Large intestine (tissue), 3 donors: ENCODE data around the gene OGA. TPM values are rescaled to one million over a fixed set of nuclear protein-coding genes. Genes with fewer than 3 reads are reported as not detected.
A peak's percentile ranks its signal among the peaks of the same experiment; 100 is the strongest.

Experiments used
- DNase-seq, 2 donors: peaks; one replicate each; pipeline versions ENCODE4 v3.0.0 to v3.0.0-alpha.2; 2013
- H3K27ac ChIP-seq: one replicate; pipeline ENCODE4 v1.5.1; 2013; ENCODE audit warnings: low read length
- H3K27me3 ChIP-seq: 2 replicates; pipeline ENCODE4 v1.6.1; 2013; ENCODE audit warnings: low read length; ENCODE audit not compliant: control insufficient read depth, insufficient read depth
- H3K36me3 ChIP-seq: 2 replicates; pipeline ENCODE4 v1.6.1; 2013; ENCODE audit warnings: low read length; ENCODE audit not compliant: control insufficient read depth, insufficient read depth
- H3K4me1 ChIP-seq: one replicate; pipeline ENCODE4 v1.6.1; 2013; ENCODE audit warnings: low read length; ENCODE audit not compliant: control insufficient read depth, insufficient read depth
- H3K4me3 ChIP-seq: one replicate; pipeline ENCODE4 v1.5.1; 2013; ENCODE audit warnings: low read length
- H3K9me3 ChIP-seq: one replicate; pipeline ENCODE4 v1.6.1; 2013; ENCODE audit warnings: mild to moderate bottlenecking, low read depth, low read length, moderate library complexity; ENCODE audit not compliant: control insufficient read depth
- WGBS: methylation state at CpG from one replicate; pipeline ENCODE4 v1.1.5; 2013; ENCODE audit warnings: low lambda C conversion rate; ENCODE audit not compliant: insufficient coverage; 5-methylcytosine and 5-hydroxymethylcytosine counted together
- polyA plus RNA-seq: library from polyadenylated mRNA; unstranded; fragments of 120-200 nt; gene quantifications from one replicate; pipeline ENCODE4 v1.2.1, GENCODE V29; 2013

The OGA gene
- polyA plus RNA-seq, 1 donor: 129 TPM

DNA sequence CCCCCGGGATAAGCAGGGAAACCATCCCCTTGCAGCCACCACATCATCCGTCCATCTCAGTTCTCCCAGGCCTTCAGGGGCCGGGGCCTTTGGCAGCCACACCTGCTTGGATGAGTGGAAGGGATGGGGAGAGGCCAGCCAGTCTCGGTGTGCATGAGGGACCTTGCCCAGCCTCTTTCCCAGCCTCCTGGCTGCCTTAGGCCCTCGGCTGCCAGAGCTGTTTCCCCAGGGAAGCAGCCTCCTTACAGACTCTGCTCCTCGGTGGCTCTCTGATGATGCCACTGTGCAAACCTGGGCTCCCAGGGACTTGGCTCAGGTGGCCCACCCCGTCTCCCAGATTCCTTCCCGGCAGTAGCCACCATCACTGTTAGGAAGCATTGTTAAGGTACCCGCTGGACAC, 57.0 kb downstream of the OGA start:
- no peak overlapping the region for H3K4me3 ChIP-seq
- H3K4me1 ChIP-seq: no peaks in the 10 kb centered on the region
- peaks cover 26% of the 10 kb centered on the region for H3K27me3 ChIP-seq
- H3K36me3 ChIP-seq: no peaks in the 10 kb centered on the region
- no peaks in the 10 kb centered on the region for H3K9me3 ChIP-seq
- DNase-seq: no peak
- WGBS: no CpG with 5 or more reads among the region's 9 CpGs
- no peak overlapping the region for H3K27ac ChIP-seq

DNA sequence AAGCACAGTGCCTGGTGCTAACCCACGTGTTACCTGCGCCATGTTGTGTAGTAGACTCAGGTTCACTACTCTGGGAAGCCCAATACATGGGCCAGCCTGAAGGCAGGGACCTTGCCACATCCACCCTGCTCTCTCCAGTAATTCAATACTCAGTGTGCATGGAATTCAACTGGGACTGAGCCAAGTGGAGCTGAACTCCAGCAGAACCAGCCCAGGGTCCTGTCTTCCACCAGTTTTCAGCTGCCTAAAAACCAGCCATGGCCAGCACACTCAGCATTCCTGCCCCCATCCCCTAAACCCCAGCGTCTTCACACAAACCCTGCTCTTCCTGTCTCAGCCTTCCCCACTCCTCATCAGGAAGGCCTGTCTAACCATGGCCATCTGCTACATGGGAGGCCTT, 57.7 kb downstream of the OGA start:
- DNase-seq: no peak
- H3K27ac ChIP-seq: no peak overlapping the region
- no peaks in the 10 kb centered on the region for H3K36me3 ChIP-seq
- H3K9me3 ChIP-seq: no peaks in the 10 kb centered on the region
- no peaks in the 10 kb centered on the region for H3K4me1 ChIP-seq
- H3K27me3 ChIP-seq: peaks cover 19% of the 10 kb centered on the region
- 100% methylated on average over 1 of the region's 3 CpGs for WGBS
- H3K4me3 ChIP-seq: no peak overlapping the region

- no CpG with 5 or more reads among the region's 12 CpGs for WGBS
- Histone ChIP-seq H3K27me3 (peaks cover 12% of the 10 kb centered on the region), H3K27ac (no peak overlapping the region), H3K9me3 (no peaks in the 10 kb centered on the region), H3K4me1 (no peaks in the 10 kb centered on the region), H3K4me3 (no peak overlapping the region), H3K36me3 (no peaks in the 10 kb centered on the region)
- DNase-seq: no peak
These were observed 58.7 kb downstream of the OGA start for GRCh38 chr10:101759309-101760247.

DNA sequence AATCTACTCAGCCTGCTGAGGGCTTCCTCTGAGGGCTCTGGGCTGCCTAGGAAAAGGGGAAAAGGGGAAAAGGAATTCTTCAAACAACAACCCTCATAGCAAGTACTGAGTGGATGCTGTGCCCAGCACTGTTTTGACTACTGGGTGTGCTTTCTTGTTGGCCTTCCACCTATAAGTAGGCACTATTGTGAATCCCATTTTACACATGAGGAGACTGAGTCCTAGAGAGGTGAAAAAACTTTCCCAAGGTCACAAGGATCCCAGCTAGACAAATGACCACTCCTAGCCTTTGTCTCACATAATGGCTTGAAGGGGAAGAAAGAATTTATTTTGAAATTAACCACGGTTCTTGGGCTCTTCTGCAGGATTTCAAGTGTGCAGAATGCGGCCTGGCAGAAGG, 59.4 kb downstream of the OGA start:
- Histone ChIP-seq H3K9me3 (no peaks in the 10 kb centered on the region), H3K4me3 (no peak overlapping the region), H3K27ac (no peak overlapping the region), H3K36me3 (no peaks in the 10 kb centered on the region), H3K27me3 (peaks cover 11% of the 10 kb centered on the region), H3K4me1 (no peaks in the 10 kb centered on the region)
- WGBS: no CpG with 5 or more reads among the region's 2 CpGs
- no peak for DNase-seq

DNA sequence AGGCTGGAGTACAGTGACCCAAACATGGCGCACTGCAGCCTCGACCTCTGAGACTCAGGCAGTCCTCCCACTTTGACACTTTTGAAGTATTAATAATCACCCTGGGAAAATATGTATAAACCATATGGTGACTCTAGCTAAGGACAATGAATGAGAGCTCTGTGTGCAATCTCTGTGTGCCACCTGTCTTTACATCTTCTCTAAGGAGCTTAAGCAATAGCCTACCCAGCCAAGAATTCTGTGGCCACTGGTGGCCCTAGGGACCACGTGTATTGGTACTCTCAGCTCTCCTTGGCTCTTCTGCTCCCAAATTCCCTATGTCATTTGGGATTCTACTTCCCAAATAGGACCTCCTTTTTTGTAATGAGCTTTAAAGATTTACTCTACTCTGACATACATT, 66.0 kb downstream of the OGA start:
- no peaks in the 10 kb centered on the region for H3K36me3 ChIP-seq
- no CpG with 5 or more reads among the region's 3 CpGs for WGBS
- H3K4me3 ChIP-seq: no peak overlapping the region
- no peak overlapping the region for H3K27ac ChIP-seq
- no peak for DNase-seq
- peaks cover 21% of the 10 kb centered on the region for H3K4me1 ChIP-seq
- no peaks in the 10 kb centered on the region for H3K27me3 ChIP-seq
- H3K9me3 ChIP-seq: no peaks in the 10 kb centered on the region

GRCh38 chr10:101749047-101750016, 68.9 kb downstream of the OGA start:
- peak; percentile 29 to 76 for DNase-seq
- Histone ChIP-seq H3K4me3 (no peak overlapping the region), H3K27me3 (no peaks in the 10 kb centered on the region), H3K4me1 (peaks cover 30% of the 10 kb centered on the region), H3K9me3 (no peaks in the 10 kb centered on the region), H3K27ac (peak overlapping the region; percentile 57), H3K36me3 (no peaks in the 10 kb centered on the region)
- no CpG with 5 or more reads among the region's 19 CpGs for WGBS

- Histone ChIP-seq H3K27ac (no peak overlapping the region), H3K9me3 (no peaks in the 10 kb centered on the region), H3K27me3 (no peaks in the 10 kb centered on the region), H3K4me1 (peaks cover 30% of the 10 kb centered on the region), H3K4me3 (no peak overlapping the region), H3K36me3 (no peaks in the 10 kb centered on the region)
- no peak for DNase-seq
- WGBS: no CpG with 5 or more reads among the region's 3 CpGs
These were observed 69.7 kb downstream of the OGA start for GRCh38 chr10:101748496-101748895.

GRCh38 chr10:101745074-101745696, 73.1 kb downstream of the OGA start:
- no peak overlapping the region for H3K27ac ChIP-seq

DNA sequence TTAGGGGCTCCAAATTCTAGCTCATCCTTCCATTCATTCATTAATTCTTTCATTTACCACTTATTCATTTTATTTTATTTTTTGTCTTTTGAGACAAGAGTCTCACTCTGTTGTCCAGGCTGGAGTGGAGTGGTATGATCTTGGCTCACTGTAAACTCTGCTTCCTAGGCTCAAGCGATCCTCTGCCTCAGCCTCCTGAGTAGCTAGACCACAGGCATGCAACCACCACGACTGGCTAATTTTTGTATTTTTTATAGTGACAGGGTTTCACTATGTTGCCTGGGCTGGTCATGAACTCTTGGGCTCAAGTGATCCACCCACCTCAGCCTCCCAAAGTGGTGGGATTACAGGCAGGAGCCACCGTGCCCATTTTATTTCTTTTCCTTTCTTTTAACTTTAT, 74.0 kb downstream of the OGA start:
- peaks cover 5% of the 10 kb centered on the region for H3K27me3 ChIP-seq
- H3K27ac ChIP-seq: no peak overlapping the region
- no peak overlapping the region for H3K4me3 ChIP-seq
- H3K36me3 ChIP-seq: no peaks in the 10 kb centered on the region
- DNase-seq: no peak
- no peaks in the 10 kb centered on the region for H3K9me3 ChIP-seq
- H3K4me1 ChIP-seq: peaks cover 16% of the 10 kb centered on the region
- no CpG with 5 or more reads among the region's 3 CpGs for whole genome bisulfite sequencing

More at GRCh38 chr10:101745074-101745696, 73.1 kb downstream of the OGA start:
- no peaks in the 10 kb centered on the region for H3K9me3 ChIP-seq
- H3K4me1 ChIP-seq: peaks cover 24% of the 10 kb centered on the region
- no peak overlapping the region for H3K4me3 ChIP-seq
- peaks cover 5% of the 10 kb centered on the region for H3K27me3 ChIP-seq
- H3K36me3 ChIP-seq: no peaks in the 10 kb centered on the region
- DNase-seq: peak in 1 of 2 donors; percentile 52
- 33% methylated on average over 2 of the region's 9 CpGs for WGBS

DNA sequence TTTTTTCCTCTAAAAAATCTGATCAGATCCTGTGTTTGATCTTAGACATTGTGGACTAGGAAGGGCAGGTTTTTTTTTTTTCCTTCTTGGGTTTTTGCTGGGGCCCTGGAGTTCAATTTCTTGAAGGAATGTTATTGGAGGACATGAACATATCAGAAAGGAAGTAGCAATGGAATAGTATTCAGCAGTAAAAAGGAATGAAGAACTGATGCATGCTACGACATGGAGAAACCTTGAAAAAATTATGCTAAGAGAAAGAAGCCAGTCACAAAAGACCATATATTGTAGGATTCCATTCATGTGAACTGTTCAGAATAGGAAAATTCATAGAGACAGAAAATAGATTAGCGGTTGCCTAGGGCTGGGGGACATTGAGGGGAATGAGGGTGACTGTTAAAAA, 76.3 kb downstream of the OGA start:
- no peak for DNase-seq
- H3K4me3 ChIP-seq: no peak overlapping the region
- 50% methylated on average over 2 of the region's 2 CpGs for WGBS

More for the DNA sequence above, 76.3 kb downstream of the OGA start:
- no peak overlapping the region for H3K27ac ChIP-seq
- peaks cover 9% of the 10 kb centered on the region for H3K4me1 ChIP-seq
- H3K9me3 ChIP-seq: no peaks in the 10 kb centered on the region
- H3K27me3 ChIP-seq: peaks cover 5% of the 10 kb centered on the region
- H3K36me3 ChIP-seq: no peaks in the 10 kb centered on the region
